Lower leg skin (tissue), 4 donors: Measurements from ENCODE around the gene PRF1. TPM values are rescaled to one million over a fixed set of nuclear protein-coding genes. Genes with fewer than 3 reads are reported as not detected.
A peak's percentile ranks its signal among the peaks of the same experiment; 100 is the strongest.

Experiments used
- DNase-seq, 2 donors: peaks; one replicate each; pipeline ENCODE4 v3.0.0-alpha.2; 2019; ENCODE audit warnings: low spot score in 2 of 2
- H3K4me3 ChIP-seq: fragments of 200-600 bp; sonication (generic); 2 replicates; pipeline ENCODE4 v1.5.1; 2017; ENCODE audit warnings: mild to moderate bottlenecking, low read depth; ENCODE audit not compliant: poor library complexity, severe bottlenecking
- CTCF ChIP-seq, 3 donors: fragments of 450-650 bp; IDR thresholded peaks; one replicate each; pipeline ENCODE4 v1.5.1; 2016; ENCODE audit warnings: antibody characterized with exemption in 3 of 3, mild to moderate bottlenecking in 3 of 3, moderate library complexity in 2 of 3
- POLR2A ChIP-seq, 2 donors: fragments of 450-650 bp; IDR thresholded peaks; one replicate each; pipeline ENCODE4 v1.6.1; 2016 to 2017; ENCODE audit warnings: antibody characterized with exemption in 2 of 2, mild to moderate bottlenecking in 1 of 2, moderate library complexity in 1 of 2
- WGBS, 2 donors: methylation state at CpG; one replicate each; pipeline ENCODE4 v1.1.5; 2018; 5-methylcytosine and 5-hydroxymethylcytosine counted together
- intact Hi-C: fragments of 100-400 bp; cut with DNase I; formaldehyde crosslinking; loops from one replicate; pipeline ENCODE4 v1.15.0; 2023; ENCODE audit warnings: low total_unique reads
- total RNA-seq, 4 donors: library from RNA; depleted of rRNA; stranded (reverse); fragments of >200 nt; gene quantifications; one replicate each; pipeline ENCODE4 v1.1.0, GENCODE V29; 2016

PRF1 gene
- total RNA-seq, 4 donors from 2014 or later, result 0.36 to 1.4 (median 1.1) TPM

DNA sequence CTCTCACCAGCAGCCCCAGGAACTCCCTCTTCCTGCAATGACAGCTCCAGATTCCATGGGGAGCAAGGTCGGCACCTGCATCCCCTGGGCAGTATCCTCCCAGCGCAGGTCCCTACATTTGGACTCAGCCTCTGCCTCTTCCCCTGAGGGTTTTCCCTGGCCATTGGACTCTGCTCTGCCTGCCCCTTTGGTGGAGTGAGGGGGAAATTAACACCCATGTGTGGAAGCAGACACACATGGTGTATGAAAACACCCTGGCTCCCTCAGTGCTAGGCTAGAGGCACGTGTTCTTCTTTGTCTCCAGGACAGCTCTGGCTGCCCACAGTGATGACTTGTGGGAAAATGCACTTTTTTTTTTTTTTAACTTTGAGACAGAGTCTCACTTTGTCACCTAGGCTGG is 8.4 kb downstream of the PRF1 start:
- intact Hi-C loops, result no loop called here
- DNase-seq, result peak in 1 of 2 donors; percentile 23
- WGBS, 2 donors, result 78 to 83% methylated on average over 3 of the region's 3 CpGs
- no peak overlapping the region for H3K4me3 ChIP-seq
- TF ChIP-seq POLR2A (IDR thresholded peaks at IDR 0.05), result no peak
- no peak for TF ChIP-seq CTCF (IDR thresholded peaks at IDR 0.05)

- peak in 1 of 2 donors; percentile 43 for DNase-seq
- TF ChIP-seq CTCF (IDR thresholded peaks at IDR 0.05), result no peak
- no peak for TF ChIP-seq POLR2A (IDR thresholded peaks at IDR 0.05)
- no peak overlapping the region for H3K4me3 ChIP-seq
- WGBS, 2 donors, result 82 to 87% methylated on average over 7 of the region's 7 CpGs
- intact Hi-C loops, result no loop called here
Measured at GRCh38 chr10:70593513-70593890, 9.0 kb downstream of the PRF1 start.

GRCh38 chr10:70592746-70593512 is 9.6 kb downstream of the PRF1 start:
- intact Hi-C loops, result no loop called here
- peak in 1 of 2 donors; percentile 82 for DNase-seq
- no peak overlapping the region for H3K4me3 ChIP-seq
- 77 to 85% methylated on average over 16 of the region's 16 CpGs for WGBS, 2 donors
- no peak for TF ChIP-seq CTCF (IDR thresholded peaks at IDR 0.05)
- no peak for TF ChIP-seq POLR2A (IDR thresholded peaks at IDR 0.05)

GRCh38 chr10:70592186-70592735 is 10.3 kb downstream of the PRF1 start:
- intact Hi-C loops, result no loop called here
- DNase-seq, result peak in 1 of 2 donors; percentile 13
- 91 to 95% methylated on average over 2 of the region's 2 CpGs for WGBS, 2 donors
- no peak for TF ChIP-seq CTCF (IDR thresholded peaks at IDR 0.05)
- TF ChIP-seq POLR2A (IDR thresholded peaks at IDR 0.05), result no peak
- no peak overlapping the region for H3K4me3 ChIP-seq

- 84 to 88% methylated on average over 5 of the region's 5 CpGs for WGBS, 2 donors
- DNase-seq, result peak in 1 of 2 donors; percentile 79
Measured at GRCh38 chr10:70590655-70591416, 11.7 kb downstream of the PRF1 start.

More at GRCh38 chr10:70590655-70591416, 11.7 kb downstream of the PRF1 start:
- intact Hi-C loops, result no loop called here
- TF ChIP-seq POLR2A (IDR thresholded peaks at IDR 0.05) (no peak), CTCF (IDR thresholded peaks at IDR 0.05) (no peak)
- no peak overlapping the region for H3K4me3 ChIP-seq
